GM23338 (cell line): ENCODE results near the gene LRIG1. TPM values are rescaled to one million over a fixed set of nuclear protein-coding genes. Genes with fewer than 3 reads are reported as not detected.
A peak's percentile ranks its signal among the peaks of the same experiment; 100 is the strongest.

ENCODE experiments used
- ATAC-seq: fragments of 200-7000 bp; cut with Tn5 transposase; 3 replicates; pipeline ENCODE4 v1.9.1; 2020
- DNase-seq: peaks from one replicate; pipeline ENCODE4 v3.0.0-alpha.2; 2015; ENCODE audit warnings: low spot score
- H2AFZ ChIP-seq: fragments of 200-600 bp; sonication (generic); 2 replicates; pipeline ENCODE4 v1.8.0; 2016; ENCODE audit warnings: antibody characterized with exemption, mild to moderate bottlenecking, moderate library complexity
- H3F3A ChIP-seq: fragments of 200-600 bp; sonication (generic); replicated peaks from 2 replicates; pipeline ENCODE4 v1.8.0; 2017; ENCODE audit warnings: antibody characterized with exemption, mixed run types, low read depth
- H3K27ac ChIP-seq: fragments of 200-600 bp; sonication (generic); 2 replicates; pipeline ENCODE4 v1.6.1; 2016; ENCODE audit warnings: low read depth
- H3K27me3 ChIP-seq: fragments of 200-600 bp; sonication (generic); 2 replicates; pipeline ENCODE4 v1.8.0; 2016; ENCODE audit warnings: mild to moderate bottlenecking, mixed run types, moderate library complexity; ENCODE audit not compliant: insufficient read depth
- H3K36me3 ChIP-seq: fragments of 200-600 bp; sonication (generic); 2 replicates; pipeline ENCODE4 v1.8.0; 2016; ENCODE audit warnings: mild to moderate bottlenecking; ENCODE audit not compliant: insufficient read depth
- H3K4me1 ChIP-seq: fragments of 200-600 bp; sonication (generic); 2 replicates; pipeline ENCODE4 v1.8.0; 2016; ENCODE audit warnings: mild to moderate bottlenecking, moderate library complexity; ENCODE audit not compliant: insufficient read depth
- H3K4me2 ChIP-seq: fragments of 200-600 bp; sonication (generic); 2 replicates; pipeline ENCODE4 v1.7.1; 2017; ENCODE audit warnings: mixed run types
- H3K4me3 ChIP-seq: fragments of 200-600 bp; sonication (generic); 2 replicates; pipeline ENCODE4 v1.6.1; 2016; ENCODE audit warnings: mixed run types
- H3K79me2 ChIP-seq: fragments of 200-600 bp; sonication (generic); replicated peaks from 2 replicates; pipeline ENCODE4 v1.8.0; 2017; ENCODE audit warnings: mild to moderate bottlenecking; ENCODE audit not compliant: insufficient read depth
- H3K9me2 ChIP-seq: fragments of 200-600 bp; sonication (generic); 2 replicates; pipeline ENCODE4 v1.8.0; 2017; ENCODE audit not compliant: insufficient read depth
- H4K20me1 ChIP-seq: fragments of 200-600 bp; sonication (generic); replicated peaks from 2 replicates; pipeline ENCODE4 v1.8.0; 2017; ENCODE audit warnings: mild to moderate bottlenecking; ENCODE audit not compliant: insufficient read depth
- H3K27ac Mint-ChIP-seq: 2 replicates; pipeline ENCODE4 v1.8.0; 2020; ENCODE audit warnings: inconsistent platforms, mild to moderate bottlenecking, moderate library complexity, mixed read lengths
- H3K27me3 Mint-ChIP-seq: 3 replicates; pipeline ENCODE4 v1.8.0; 2022; ENCODE audit warnings: low read depth, mild to moderate bottlenecking, moderate library complexity, mixed read lengths, inconsistent platforms; ENCODE audit not compliant: insufficient read depth, poor library complexity
- H3K36me3 Mint-ChIP-seq: 3 replicates; pipeline ENCODE4 v1.8.0; 2021; ENCODE audit warnings: low read depth, mild to moderate bottlenecking, inconsistent platforms, moderate library complexity, mixed read lengths
- H3K4me1 Mint-ChIP-seq: 3 replicates; pipeline ENCODE4 v1.8.0; 2020; ENCODE audit warnings: mild to moderate bottlenecking, inconsistent platforms, mixed read lengths
- H3K4me3 Mint-ChIP-seq: 3 replicates; pipeline ENCODE4 v1.8.0; 2021; ENCODE audit warnings: moderate library complexity, mild to moderate bottlenecking, inconsistent platforms, mixed read lengths
- H3K9me3 Mint-ChIP-seq: 3 replicates; pipeline ENCODE4 v1.8.0; 2020; ENCODE audit warnings: moderate library complexity, mild to moderate bottlenecking, inconsistent platforms, mixed read lengths
- JUNB ChIP-seq: IDR thresholded peaks from one replicate; pipeline ENCODE4 v1.6.1; 2016; ENCODE audit warnings: antibody characterized with exemption; ENCODE audit not compliant: unreplicated experiment
- NANOG ChIP-seq: IDR thresholded peaks from 2 replicates; pipeline ENCODE4 v1.6.1; 2016; ENCODE audit warnings: antibody characterized with exemption, borderline replicate concordance
- STAT1 ChIP-seq: IDR thresholded peaks from one replicate; pipeline ENCODE4 v1.6.1; 2016; ENCODE audit warnings: antibody characterized with exemption; ENCODE audit not compliant: unreplicated experiment
- ZNF114 ChIP-seq: fragments of 250-450 bp; sonication (Bioruptor Pico); IDR thresholded peaks from 2 replicates; pipeline ENCODE4 v1.5.0; 2020; ENCODE audit warnings: mild to moderate bottlenecking, moderate library complexity
- ZNF331 ChIP-seq: fragments of 250-450 bp; sonication (Bioruptor Pico); IDR thresholded peaks from 2 replicates; pipeline ENCODE4 v1.5.0; 2020; ENCODE audit warnings: low read depth, mild to moderate bottlenecking, moderate library complexity
- ZNF462 ChIP-seq: fragments of 250-450 bp; sonication (Bioruptor Pico); IDR thresholded peaks from 2 replicates; pipeline ENCODE4 v1.5.0; 2020; ENCODE audit warnings: mild to moderate bottlenecking, moderate library complexity
- polyA plus RNA-seq: library from polyadenylated mRNA; unstranded; fragments of >200 nt; fragmentation: Nextera tagmentation; extraction: Ambion mirVana; gene quantifications from 2 replicates; pipeline ENCODE4 v1.2.1, GENCODE V29; 2016
- total RNA-seq: library from RNA; depleted of rRNA; stranded (reverse); fragments of >200 nt; shearing (Covaris generic); gene quantifications from 2 replicates; pipeline ENCODE4 v1.2.3, GENCODE V29; 2014
- TF ChIP-seq, protein P1 (sequence below), 2 experiments: fragments of 200-600 bp in 1 of 2; sonication (generic) in 1 of 2; conservative IDR thresholded peaks; 2 replicates each; pipeline versions ENCODE4 v1.5.1 to v1.6.1; 2016 to 2017; ENCODE audit warnings: antibody characterized with exemption in 2 of 2, low read depth in 2 of 2, mild to moderate bottlenecking in 2 of 2, moderate library complexity in 1 of 2

Gene LRIG1
- total and polyA plus RNA-seq, 2 experiments from 2014 or later, result 40.0 to 134 TPM

GRCh38 chr3:66501483-66502244 lies 842 bp upstream of the LRIG1 start:
- Histone ChIP-seq H3K79me2 (peaks cover 33% of the 10 kb centered on the region), H3K9me2 (no peaks in the 10 kb centered on the region), H3K36me3 (no peaks in the 10 kb centered on the region), H3K27me3 (no peaks in the 10 kb centered on the region), H3K4me2 (peak overlapping the region; percentile 74), H2AFZ (peak overlapping the region; percentile 54; the same call in 1 of the 2 replicates), H3K4me1 (peaks cover 38% of the 10 kb centered on the region), H4K20me1 (no peaks in the 10 kb centered on the region), H3K27ac (no peak overlapping the region), H3K4me3 (peak overlapping the region; percentile 46), H3F3A (0 out of 2 replicates have a peak, but pooled peaks cover 2% of the 10 kb centered on the region)
- Mint-ChIP-seq H3K36me3 (peaks cover 9% of the 10 kb centered on the region; the same call in 2 of the 3 replicates), H3K27ac (peak overlapping the region; percentile 86; the same call in 1 of the 2 replicates), H3K9me3 (0 out of 3 replicates have a peak, but pooled peaks cover 2% of the 10 kb centered on the region), H3K4me3 (peak overlapping the region; percentile 75), H3K27me3 (peaks cover 7% of the 10 kb centered on the region), H3K4me1 (peaks cover 56% of the 10 kb centered on the region)
- ATAC-seq, result peak; percentile 1; the same call in 2 of the 3 replicates
- no peak for TF ChIP-seq ZNF114 (CRISPR knock-in tag)
- TF ChIP-seq ZNF462 (CRISPR knock-in tag), result no peak
- no peak for TF ChIP-seq STAT1
- TF ChIP-seq NANOG, result no peak
- TF ChIP-seq, protein P1, sequence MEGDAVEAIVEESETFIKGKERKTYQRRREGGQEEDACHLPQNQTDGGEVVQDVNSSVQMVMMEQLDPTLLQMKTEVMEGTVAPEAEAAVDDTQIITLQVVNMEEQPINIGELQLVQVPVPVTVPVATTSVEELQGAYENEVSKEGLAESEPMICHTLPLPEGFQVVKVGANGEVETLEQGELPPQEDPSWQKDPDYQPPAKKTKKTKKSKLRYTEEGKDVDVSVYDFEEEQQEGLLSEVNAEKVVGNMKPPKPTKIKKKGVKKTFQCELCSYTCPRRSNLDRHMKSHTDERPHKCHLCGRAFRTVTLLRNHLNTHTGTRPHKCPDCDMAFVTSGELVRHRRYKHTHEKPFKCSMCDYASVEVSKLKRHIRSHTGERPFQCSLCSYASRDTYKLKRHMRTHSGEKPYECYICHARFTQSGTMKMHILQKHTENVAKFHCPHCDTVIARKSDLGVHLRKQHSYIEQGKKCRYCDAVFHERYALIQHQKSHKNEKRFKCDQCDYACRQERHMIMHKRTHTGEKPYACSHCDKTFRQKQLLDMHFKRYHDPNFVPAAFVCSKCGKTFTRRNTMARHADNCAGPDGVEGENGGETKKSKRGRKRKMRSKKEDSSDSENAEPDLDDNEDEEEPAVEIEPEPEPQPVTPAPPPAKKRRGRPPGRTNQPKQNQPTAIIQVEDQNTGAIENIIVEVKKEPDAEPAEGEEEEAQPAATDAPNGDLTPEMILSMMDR (conservative IDR thresholded peaks at IDR 0.05; ENCODE audit: low read depth in 2 of 2), result peak; percentile 38; a peak in 3 of 4 replicates
- no peak for TF ChIP-seq JUNB
- no peak for TF ChIP-seq ZNF331
- DNase-seq, result no peak
